Prostate gland (tissue), 2 donors: Measurements from ENCODE around the gene OMG.

Experiments
- POLR2A ChIP-seq: fragments of 450-650 bp; IDR thresholded peaks from one replicate; pipeline ENCODE4 v1.6.1; 2016; ENCODE audit warnings: antibody characterized with exemption, mild to moderate bottlenecking
- POLR2AphosphoS5 ChIP-seq: sonication (generic); formaldehyde crosslinking; IDR thresholded peaks from one replicate; pipeline ENCODE4 v1.6.1; 2017; ENCODE audit warnings: antibody characterized with exemption
- TF ChIP-seq, protein P1 (sequence below), 4 experiments: fragments of 200-600 bp in 2 of 4; fragments of 450-650 bp in 2 of 4; sonication (generic) in 2 of 4; IDR thresholded peaks; 1 replicate in 3 of 4; 2 replicates in 1 of 4; pipeline ENCODE4 v1.5.1; 2016 to 2019; ENCODE audit warnings: antibody characterized with exemption in 4 of 4, mild to moderate bottlenecking in 2 of 4, moderate library complexity in 2 of 4

DNA sequence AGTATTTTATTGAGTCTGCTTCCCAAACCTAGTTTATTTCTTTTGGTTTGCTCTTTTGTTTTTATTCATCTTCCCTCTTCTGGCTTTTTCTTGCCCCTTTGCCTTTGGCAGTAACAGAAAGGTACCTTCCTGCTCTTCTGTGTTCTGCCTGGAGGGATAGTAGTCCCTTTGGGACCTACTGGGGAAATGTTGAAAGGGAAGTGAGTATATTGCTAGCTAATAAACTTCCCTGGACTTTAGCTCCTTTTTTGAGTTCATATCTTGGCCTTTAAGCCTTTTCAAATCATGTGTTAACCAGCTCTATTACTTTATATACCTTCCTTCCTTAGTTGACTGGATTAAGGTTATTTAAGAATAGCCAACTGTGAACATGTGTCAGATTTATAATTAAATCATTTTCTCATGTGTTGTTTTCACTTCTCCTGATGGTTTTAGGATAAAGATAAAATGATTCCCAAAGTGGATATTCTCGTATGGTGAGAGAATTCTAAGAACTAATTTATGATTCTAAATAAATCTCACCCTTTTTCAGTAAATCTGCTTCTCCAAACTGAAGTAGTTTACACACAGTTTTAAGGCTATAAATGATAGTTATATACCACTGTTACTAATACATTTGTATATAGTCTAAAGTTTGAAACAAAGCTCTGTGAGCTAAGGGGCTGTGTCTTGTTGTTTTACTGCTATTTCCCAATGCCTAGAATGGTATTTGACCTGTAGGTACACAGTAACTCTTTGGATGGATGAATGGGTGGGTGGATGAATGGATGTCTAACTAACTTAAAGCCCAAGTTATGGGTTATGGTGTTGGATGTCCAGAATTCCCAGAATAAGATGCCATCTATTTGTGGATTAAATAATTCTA lies 45.7 kb downstream of the OMG start:
- TF ChIP-seq, protein P1, sequence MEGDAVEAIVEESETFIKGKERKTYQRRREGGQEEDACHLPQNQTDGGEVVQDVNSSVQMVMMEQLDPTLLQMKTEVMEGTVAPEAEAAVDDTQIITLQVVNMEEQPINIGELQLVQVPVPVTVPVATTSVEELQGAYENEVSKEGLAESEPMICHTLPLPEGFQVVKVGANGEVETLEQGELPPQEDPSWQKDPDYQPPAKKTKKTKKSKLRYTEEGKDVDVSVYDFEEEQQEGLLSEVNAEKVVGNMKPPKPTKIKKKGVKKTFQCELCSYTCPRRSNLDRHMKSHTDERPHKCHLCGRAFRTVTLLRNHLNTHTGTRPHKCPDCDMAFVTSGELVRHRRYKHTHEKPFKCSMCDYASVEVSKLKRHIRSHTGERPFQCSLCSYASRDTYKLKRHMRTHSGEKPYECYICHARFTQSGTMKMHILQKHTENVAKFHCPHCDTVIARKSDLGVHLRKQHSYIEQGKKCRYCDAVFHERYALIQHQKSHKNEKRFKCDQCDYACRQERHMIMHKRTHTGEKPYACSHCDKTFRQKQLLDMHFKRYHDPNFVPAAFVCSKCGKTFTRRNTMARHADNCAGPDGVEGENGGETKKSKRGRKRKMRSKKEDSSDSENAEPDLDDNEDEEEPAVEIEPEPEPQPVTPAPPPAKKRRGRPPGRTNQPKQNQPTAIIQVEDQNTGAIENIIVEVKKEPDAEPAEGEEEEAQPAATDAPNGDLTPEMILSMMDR (IDR thresholded peaks at IDR 0.05): no peak
- no peak for TF ChIP-seq POLR2A
- TF ChIP-seq POLR2AphosphoS5: no peak
